ENCODE data around the gene ATF7. TPM values are rescaled to one million over a fixed set of nuclear protein-coding genes. Genes with fewer than 3 reads are reported as not detected.

Gene ATF7
- total and polyA plus RNA-seq, 8 donors = 48.7 to 72.5 (median 63.4) TPM

- no peak for DNase-seq
- Histone ChIP-seq H3K4me3 (no peak overlapping the region), H3K9me3 (no peaks in the 10 kb centered on the region), H3K27me3 (no peaks in the 10 kb centered on the region), H3K27ac (peak overlapping the region in 1 of 2 donors; percentile 1), H3K4me1 (peaks cover 0 to 7% of the 10 kb centered on the region in 2 donors), H3K36me3 (peaks cover 0 to 60% of the 10 kb centered on the region in 2 donors)
- intact Hi-C loops (cut with DNase I) = no loop called here
- ATAC-seq = peak; percentile 5
- TF ChIP-seq CTCF (IDR thresholded peaks at IDR 0.05) = no peak
These were observed 139.3 kb downstream of the ATF7 start for GRCh38 chr12:53486736-53487487.

GRCh38 chr12:53485955-53486735 lies 140.0 kb downstream of the ATF7 start:
- Histone ChIP-seq H3K27ac (no peak overlapping the region), H3K4me1 (peaks cover 0 to 10% of the 10 kb centered on the region in 2 donors), H3K27me3 (no peaks in the 10 kb centered on the region), H3K4me3 (no peak overlapping the region), H3K9me3 (no peaks in the 10 kb centered on the region), H3K36me3 (peaks cover 0 to 68% of the 10 kb centered on the region in 2 donors)
- ATAC-seq (no peak), DNase-seq (no peak)
- no peak for TF ChIP-seq CTCF (IDR thresholded peaks at IDR 0.05)
- intact Hi-C loops (cut with DNase I) = no loop called here

- intact Hi-C loops (cut with DNase I) = no loop called here
These were observed 141.3 kb downstream of the ATF7 start for GRCh38 chr12:53484686-53485575.

GRCh38 chr12:53483979-53484377 lies 142.2 kb downstream of the ATF7 start:
- H3K27me3 ChIP-seq = no peaks in the 10 kb centered on the region
- peaks cover 0 to 20% of the 10 kb centered on the region in 2 donors for H3K4me1 ChIP-seq
- no peak for ATAC-seq
- no peak for DNase-seq
- H3K9me3 ChIP-seq = no peaks in the 10 kb centered on the region
- no peak overlapping the region for H3K4me3 ChIP-seq
- TF ChIP-seq CTCF (IDR thresholded peaks at IDR 0.05) = no peak
- peaks cover 0 to 90% of the 10 kb centered on the region in 2 donors for H3K36me3 ChIP-seq
- intact Hi-C loops (cut with DNase I) = no loop called here
- peak overlapping the region in 1 of 2 donors; percentile 33 for H3K27ac ChIP-seq

More at GRCh38 chr12:53484686-53485575, 141.3 kb downstream of the ATF7 start:
- Histone ChIP-seq H3K4me1 (peaks cover 0 to 19% of the 10 kb centered on the region in 2 donors), H3K27ac (no peak overlapping the region), H3K27me3 (no peaks in the 10 kb centered on the region), H3K9me3 (no peaks in the 10 kb centered on the region), H3K36me3 (peaks cover 0 to 80% of the 10 kb centered on the region in 2 donors), H3K4me3 (no peak overlapping the region)
- no peak for TF ChIP-seq CTCF (IDR thresholded peaks at IDR 0.05)
- DNase-seq (no peak), ATAC-seq (peak; percentile 9)

Measured in left lung (tissue), 10 donors.